ENCODE results near the gene KLHDC3.
"Not testable (repeated sequence)": the region's sequence is repeated elsewhere in the genome, so short reads cannot be mapped to it uniquely, and the experiment has no call there.

The KLHDC3 gene

GRCh38 chr6:43026365-43026764, 12.3 kb downstream of the KLHDC3 start:
- no peak for DNase-seq (ENCODE audit: low read depth in 2 of 2)

GRCh38 chr6:43029120-43029519, 15.1 kb downstream of the KLHDC3 start:
- no peak for DNase-seq (ENCODE audit: low read depth in 2 of 2)

- DNase-seq (ENCODE audit: low read depth in 2 of 2) = no peak
Observed at GRCh38 chr6:43032326-43032725, 18.3 kb downstream of the KLHDC3 start.

- no peak for DNase-seq (ENCODE audit: low read depth in 2 of 2)
Observed at GRCh38 chr6:43033496-43034189, 19.6 kb downstream of the KLHDC3 start.

- DNase-seq (ENCODE audit: low read depth in 2 of 2) = no peak
Observed at GRCh38 chr6:43034190-43034525, 20.1 kb downstream of the KLHDC3 start.

- no peak for DNase-seq (ENCODE audit: low read depth in 2 of 2)
Observed at GRCh38 chr6:43035495-43036194, 21.6 kb downstream of the KLHDC3 start.

GRCh38 chr6:43036712-43037111, 22.7 kb downstream of the KLHDC3 start:
- DNase-seq (ENCODE audit: low read depth in 2 of 2) = no peak

GRCh38 chr6:43037197-43037596, 23.1 kb downstream of the KLHDC3 start:
- DNase-seq (ENCODE audit: low read depth in 2 of 2) = no peak

GRCh38 chr6:43037706-43038105, 23.7 kb downstream of the KLHDC3 start:
- no peak for DNase-seq (ENCODE audit: low read depth in 2 of 2)

GRCh38 chr6:43038727-43039126, 24.7 kb downstream of the KLHDC3 start:
- no peak for DNase-seq (ENCODE audit: low read depth in 2 of 2)

- no peak for DNase-seq (ENCODE audit: low read depth in 2 of 2)
Observed at GRCh38 chr6:43040542-43041257, 26.7 kb downstream of the KLHDC3 start.

GRCh38 chr6:43041475-43041874, 27.4 kb downstream of the KLHDC3 start:
- DNase-seq (ENCODE audit: low read depth in 2 of 2) = not testable (repeated sequence)

GRCh38 chr6:43043310-43043709, 29.3 kb downstream of the KLHDC3 start:
- DNase-seq (ENCODE audit: low read depth in 2 of 2) = no peak

- DNase-seq (ENCODE audit: low read depth in 2 of 2) = no peak
Observed at GRCh38 chr6:43045371-43045930, 31.4 kb downstream of the KLHDC3 start.

- no peak for DNase-seq (ENCODE audit: low read depth in 2 of 2)
Observed at GRCh38 chr6:43047998-43048397, 33.9 kb downstream of the KLHDC3 start.

GRCh38 chr6:43050981-43051380, 36.9 kb downstream of the KLHDC3 start:
- DNase-seq (ENCODE audit: low read depth in 2 of 2) = no peak

GRCh38 chr6:43052225-43052841, 38.3 kb downstream of the KLHDC3 start:
- no peak for DNase-seq (ENCODE audit: low read depth in 2 of 2)

GRCh38 chr6:43052842-43053544, 38.9 kb downstream of the KLHDC3 start:
- DNase-seq (ENCODE audit: low read depth in 2 of 2) = no peak

- DNase-seq (ENCODE audit: low read depth in 2 of 2) = peak; percentile 85 to 88
Observed at GRCh38 chr6:43053545-43054205, 39.6 kb downstream of the KLHDC3 start, which contains the start of gene CUL7. Gene CUL7 (minus strand): TSS chr6:43053851. CDS start chr6:43052788, 1,063 bp downstream.

GRCh38 chr6:43054206-43054943, 40.3 kb downstream of the KLHDC3 start:
- DNase-seq (ENCODE audit: low read depth in 2 of 2) = no peak
